ENCODE data around the gene PREP.

DNA sequence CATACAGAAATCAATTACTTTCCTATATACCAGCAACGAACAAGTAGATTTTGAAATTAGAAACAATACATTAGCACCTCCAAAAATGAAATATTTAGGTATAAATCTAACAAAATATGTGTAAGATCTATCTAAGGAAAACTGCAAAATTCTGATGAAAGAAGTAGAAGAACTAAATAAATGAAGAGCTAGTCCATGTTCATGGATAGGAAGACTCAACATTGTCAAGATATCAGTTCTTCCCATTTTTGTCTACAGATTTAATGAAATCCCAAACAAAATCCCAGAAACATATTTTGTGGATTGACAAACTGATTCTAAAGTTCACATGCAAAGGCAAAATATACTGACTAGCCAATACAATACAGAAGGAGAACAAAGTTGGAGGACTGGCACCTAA is 33.7 kb downstream of the PREP start:
- TF ChIP-seq, protein P1, sequence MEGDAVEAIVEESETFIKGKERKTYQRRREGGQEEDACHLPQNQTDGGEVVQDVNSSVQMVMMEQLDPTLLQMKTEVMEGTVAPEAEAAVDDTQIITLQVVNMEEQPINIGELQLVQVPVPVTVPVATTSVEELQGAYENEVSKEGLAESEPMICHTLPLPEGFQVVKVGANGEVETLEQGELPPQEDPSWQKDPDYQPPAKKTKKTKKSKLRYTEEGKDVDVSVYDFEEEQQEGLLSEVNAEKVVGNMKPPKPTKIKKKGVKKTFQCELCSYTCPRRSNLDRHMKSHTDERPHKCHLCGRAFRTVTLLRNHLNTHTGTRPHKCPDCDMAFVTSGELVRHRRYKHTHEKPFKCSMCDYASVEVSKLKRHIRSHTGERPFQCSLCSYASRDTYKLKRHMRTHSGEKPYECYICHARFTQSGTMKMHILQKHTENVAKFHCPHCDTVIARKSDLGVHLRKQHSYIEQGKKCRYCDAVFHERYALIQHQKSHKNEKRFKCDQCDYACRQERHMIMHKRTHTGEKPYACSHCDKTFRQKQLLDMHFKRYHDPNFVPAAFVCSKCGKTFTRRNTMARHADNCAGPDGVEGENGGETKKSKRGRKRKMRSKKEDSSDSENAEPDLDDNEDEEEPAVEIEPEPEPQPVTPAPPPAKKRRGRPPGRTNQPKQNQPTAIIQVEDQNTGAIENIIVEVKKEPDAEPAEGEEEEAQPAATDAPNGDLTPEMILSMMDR (IDR thresholded peaks at IDR 0.05; ENCODE audit: insufficient read depth, low read length, poor library complexity, severe bottlenecking), result no peak
- no peak for TF ChIP-seq EZH2phosphoT487 (conservative IDR thresholded peaks at IDR 0.05; ENCODE audit: low read length)
